GM21526 (cell line): ENCODE data around the gene HTR3B.
"Not testable (repeated sequence)": the region's sequence is repeated elsewhere in the genome, so short reads cannot be mapped to it uniquely, and the experiment has no call there.

Experiments used
- ATAC-seq: cut with Tn5 transposase; IDR thresholded peaks from one replicate; pipeline ENCODE4 v1.9.1; 2021; ENCODE audit warnings: moderate library complexity; ENCODE audit not compliant: unreplicated experiment, low FRiP score

Gene HTR3B, protein sequence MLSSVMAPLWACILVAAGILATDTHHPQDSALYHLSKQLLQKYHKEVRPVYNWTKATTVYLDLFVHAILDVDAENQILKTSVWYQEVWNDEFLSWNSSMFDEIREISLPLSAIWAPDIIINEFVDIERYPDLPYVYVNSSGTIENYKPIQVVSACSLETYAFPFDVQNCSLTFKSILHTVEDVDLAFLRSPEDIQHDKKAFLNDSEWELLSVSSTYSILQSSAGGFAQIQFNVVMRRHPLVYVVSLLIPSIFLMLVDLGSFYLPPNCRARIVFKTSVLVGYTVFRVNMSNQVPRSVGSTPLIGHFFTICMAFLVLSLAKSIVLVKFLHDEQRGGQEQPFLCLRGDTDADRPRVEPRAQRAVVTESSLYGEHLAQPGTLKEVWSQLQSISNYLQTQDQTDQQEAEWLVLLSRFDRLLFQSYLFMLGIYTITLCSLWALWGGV

DNA sequence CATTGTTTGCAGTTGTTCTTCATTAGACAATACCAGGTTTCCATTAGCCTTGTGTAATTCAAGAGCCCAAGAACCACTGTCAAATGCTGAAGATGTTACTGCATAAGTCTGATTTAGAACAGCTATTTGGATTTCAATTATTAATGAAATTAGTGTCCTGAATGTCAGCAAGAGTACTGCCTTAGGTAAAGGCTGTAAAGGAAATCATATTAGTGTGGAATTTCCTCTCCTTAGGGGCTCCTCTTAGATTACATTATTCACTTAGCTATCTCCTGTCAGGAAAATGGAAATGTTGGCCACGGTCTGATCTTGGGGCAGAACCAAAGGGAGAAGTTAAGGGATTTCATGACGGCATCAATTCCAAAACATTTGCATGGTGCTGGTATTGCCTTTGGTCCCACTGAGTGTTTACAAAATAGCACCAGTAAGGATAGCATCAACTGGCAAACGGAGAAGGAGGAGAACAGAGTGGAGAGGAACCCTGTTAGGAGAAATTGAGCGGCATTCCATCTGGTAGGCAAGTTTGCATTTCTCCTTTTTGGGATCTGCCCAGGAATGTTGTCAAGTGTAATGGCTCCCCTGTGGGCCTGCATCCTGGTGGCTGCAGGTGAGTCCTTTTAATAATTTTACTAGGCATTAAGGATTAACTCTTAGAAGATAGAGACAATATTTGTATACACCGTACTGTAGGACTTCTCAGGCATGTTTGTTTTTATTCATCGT, at the start of gene HTR3B:
Gene HTR3B (plus strand): TSS at position 418 of the 723 bp plus-strand sequence. CDS start 138 bp downstream, at position 556.
- ATAC-seq: no peak

- no peak for ATAC-seq
Observed at GRCh38 chr11:113855803-113856202, 48.8 kb upstream of the HTR3B start.

GRCh38 chr11:113856966-113857759, 47.4 kb upstream of the HTR3B start:
- ATAC-seq: no peak

DNA sequence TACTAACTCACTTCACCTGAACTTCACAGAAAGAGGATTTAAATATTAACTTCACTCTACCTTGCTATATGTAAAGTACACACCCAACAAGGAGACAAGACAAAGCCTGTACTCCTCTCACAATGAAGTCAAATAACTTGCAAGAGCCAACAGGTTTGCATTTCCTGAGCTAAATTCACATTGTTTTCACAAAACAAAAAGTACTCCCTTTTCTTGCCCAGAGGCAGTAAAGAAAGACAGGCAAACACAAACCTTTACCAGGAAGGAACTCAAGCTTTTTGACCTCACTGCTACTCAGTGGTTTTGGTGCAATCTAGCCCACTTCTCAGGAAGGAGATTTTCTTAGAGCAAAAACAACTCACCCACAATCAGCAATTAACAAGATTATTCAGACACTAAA, 44.9 kb upstream of the HTR3B start:
- ATAC-seq: no peak

GRCh38 chr11:113862435-113862834, 42.2 kb upstream of the HTR3B start:
- no peak for ATAC-seq

DNA sequence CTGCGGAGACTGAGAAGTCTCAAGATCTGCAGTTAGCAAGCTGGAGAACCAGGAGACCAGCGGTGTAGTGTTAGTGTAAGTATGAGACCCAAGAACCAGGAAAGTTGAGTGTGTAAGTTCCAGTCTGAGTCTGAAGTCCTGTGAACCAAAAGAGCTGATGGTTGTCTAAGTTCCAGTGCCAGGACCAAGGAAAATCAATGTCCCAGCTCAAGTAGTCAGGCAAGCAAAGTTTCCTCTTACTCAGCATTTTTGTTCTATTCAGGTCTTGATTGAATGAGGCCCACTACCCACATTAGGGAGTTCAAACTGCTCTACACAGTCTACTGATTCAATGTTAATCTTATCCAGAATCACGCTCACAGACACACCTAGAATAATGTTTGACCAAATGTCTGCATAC, 40.2 kb upstream of the HTR3B start:
- ATAC-seq: no peak

- no peak for ATAC-seq
Observed at GRCh38 chr11:113865873-113866272, 38.7 kb upstream of the HTR3B start.

DNA sequence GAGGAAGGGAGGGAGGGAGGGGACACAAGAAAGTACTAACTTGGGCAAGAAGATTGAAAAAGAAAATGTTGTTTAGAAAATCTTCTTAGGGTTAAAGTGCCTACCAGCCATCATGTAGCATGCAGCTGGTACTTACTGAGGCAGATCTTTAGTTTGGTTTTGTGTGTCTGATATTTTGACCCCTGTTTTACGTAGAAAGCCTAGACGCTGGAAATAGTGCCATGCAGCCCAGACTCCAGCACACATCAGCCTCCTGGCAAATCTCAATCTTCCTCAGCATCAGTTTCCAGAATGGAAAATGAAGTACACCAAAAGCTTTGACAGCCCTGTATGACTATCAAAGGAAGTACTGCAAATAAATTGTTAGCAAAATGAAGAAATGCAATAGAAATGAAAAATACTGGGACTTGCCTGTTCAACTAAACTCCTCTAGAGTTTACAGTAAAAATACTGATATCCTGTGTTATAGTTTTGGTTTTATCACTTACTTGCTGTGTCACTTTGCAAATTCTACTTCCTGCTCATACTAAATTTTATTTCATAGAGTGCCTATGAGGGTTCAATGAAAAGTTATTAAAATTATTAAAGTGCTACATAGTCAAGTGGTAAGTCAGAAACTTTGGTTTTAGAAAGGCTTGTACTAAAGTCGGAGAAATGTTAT, 36.6 kb upstream of the HTR3B start:
- no peak for ATAC-seq

- no peak for ATAC-seq
Observed at GRCh38 chr11:113871336-113871735, 33.3 kb upstream of the HTR3B start.

DNA sequence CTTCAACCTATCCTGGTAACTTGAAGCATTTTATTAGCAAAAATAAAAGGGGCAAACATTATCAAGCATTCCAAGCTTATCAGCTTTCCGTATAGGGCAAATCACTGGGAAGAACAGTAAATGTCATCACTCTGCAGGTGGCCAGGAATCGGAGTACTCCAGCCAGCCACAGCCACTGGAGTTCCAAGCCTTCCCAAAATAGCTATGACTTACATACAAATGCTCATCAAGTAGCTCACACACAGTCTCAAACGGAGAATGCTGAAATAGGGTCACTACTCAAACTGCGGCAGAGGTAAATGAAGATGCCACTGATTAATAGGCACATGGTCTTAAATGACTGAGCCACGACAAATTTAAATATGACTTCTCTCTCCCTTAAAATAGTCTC, 31.4 kb upstream of the HTR3B start:
- ATAC-seq: no peak

DNA sequence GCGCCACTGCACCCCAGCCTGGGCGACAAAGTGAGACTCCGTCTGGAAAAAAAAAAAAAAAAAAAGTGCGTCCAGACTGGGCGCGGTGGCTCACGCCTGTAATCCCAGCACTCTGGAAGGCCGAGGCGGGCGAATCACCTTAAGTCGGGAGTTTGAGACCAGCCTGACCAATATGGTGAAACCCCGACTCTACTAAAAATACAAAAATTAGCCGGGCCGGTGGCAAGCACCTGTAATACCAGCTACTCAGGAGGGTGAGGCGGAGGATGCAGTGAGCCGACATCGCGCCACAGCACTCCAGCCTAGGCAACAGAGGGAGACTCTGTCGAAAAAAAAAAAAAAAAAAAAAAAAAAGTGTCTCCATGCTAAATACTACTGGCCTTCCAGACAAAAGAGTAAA, 30.5 kb upstream of the HTR3B start:
- ATAC-seq: no peak

GRCh38 chr11:113874581-113875233, 29.9 kb upstream of the HTR3B start:
- peak; percentile 36 for ATAC-seq

DNA sequence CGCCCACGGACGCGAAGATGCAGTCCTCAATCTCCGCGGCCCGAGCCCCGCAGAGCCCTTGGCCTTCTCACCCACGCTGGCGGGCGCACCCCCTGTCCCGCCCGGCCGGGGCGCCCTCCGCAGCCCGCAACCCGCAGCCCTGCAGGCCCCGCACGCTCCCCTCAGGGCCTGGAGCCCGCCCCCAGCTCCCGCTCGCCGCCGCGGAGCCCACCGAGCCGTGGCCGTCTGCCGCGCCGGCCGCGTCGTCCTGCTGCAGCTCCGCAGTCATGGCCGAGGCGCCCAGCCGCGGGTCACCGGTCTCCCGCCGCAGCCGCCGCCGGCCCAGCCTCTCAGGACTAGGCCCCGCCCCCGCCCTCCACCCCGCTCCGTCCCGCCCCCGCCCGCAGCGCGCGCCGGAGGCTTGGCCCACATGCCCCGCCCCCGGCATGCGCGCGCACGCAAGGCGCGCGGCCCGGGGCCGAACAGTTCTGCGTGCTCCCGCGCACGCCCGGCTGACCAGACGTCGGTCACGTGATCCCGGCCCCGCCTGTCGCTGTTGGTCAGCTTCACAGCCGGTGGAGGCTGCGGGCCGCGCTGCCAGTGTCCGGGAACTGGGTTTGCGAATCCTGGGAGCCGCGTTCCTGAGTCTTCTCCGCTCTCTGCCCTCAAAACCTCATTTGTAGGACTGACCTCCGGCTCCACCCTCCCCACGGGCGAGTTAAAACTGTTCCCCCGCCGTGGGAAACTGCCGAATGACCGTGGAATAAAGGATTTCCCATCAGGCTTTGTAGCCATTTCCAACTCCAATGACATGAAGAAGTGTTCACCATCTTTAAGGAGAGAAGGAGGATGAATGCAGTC, 29.1 kb upstream of the HTR3B start, which contains the start of gene USP28:
Gene USP28 (minus strand): TSS at position 339 of the 840 bp plus-strand sequence. CDS start 71 bp downstream, at position 268.
- peak; percentile 76 for ATAC-seq

DNA sequence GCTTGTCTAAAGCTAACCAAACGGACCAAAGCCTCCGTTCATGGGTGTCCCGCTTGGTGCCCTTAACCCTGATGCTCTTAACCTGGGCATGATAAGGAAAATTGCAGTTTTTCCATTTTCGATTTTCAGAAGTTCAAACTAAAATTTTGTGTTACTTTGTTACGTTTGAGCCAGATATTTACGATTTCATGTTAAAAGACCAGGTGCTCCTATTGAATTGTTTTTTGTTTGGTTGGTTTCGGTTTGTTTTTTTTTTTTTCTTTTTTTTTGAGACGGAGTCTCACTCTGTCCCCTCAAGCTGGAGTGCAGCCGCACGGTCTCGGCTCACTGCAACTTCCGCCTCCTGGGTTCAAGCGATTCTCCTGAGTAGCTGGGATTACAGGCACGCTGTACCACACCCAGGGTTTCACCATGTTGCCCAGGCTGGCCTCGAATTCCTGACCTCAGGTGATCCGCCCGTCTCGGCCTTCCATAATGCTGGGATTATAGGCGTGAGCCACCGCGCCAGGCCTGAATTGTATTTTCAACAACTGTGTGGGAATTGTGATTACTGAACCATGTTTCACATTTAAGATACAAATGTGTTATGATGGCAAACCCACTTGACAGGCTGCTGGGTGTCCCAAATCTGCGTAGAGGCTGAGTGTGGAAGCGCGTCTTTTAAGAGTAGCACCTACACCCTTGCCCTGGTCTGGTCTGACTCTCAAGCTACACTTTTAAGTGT, 28.4 kb upstream of the HTR3B start:
- ATAC-seq: no peak

GRCh38 chr11:113876798-113877669, 27.6 kb upstream of the HTR3B start:
- no peak for ATAC-seq

GRCh38 chr11:113877670-113878055, 26.9 kb upstream of the HTR3B start:
- no peak for ATAC-seq

DNA sequence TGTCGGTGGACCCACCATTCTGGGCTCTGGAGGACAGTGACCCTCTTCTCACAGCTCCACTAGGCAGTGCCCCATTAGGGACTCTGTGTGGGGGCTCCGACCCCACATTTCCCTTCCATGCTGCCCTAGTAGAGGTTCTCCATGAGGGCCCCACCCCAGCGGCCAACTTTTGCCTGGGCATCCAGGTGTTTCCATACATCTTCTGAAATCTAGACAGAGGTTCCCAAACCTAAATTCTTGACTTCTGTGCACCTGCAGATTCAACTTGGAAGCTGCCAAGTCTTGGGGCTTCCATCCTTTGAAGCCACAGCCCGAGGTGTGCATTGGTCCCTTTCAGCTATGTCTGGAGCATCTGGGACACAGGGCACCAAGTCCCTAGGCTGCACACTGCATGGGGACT, 25.1 kb upstream of the HTR3B start:
- not testable (repeated sequence) for ATAC-seq
